ENCODE results near the gene SMS.

SMS gene

GRCh38 chrX:21972721-21973120, 32.2 kb downstream of the SMS start:
- Histone ChIP-seq H3K36me3 (ENCODE audit: control insufficient read depth in 5 of 5, insufficient read depth in 5 of 5, low read length in 5 of 5) (peaks cover 2 to 30% (median 10%) of the 10 kb centered on the region in 5 donors), H3K9me3 (ENCODE audit: control insufficient read depth in 5 of 5, low read length in 5 of 5) (no peaks in the 10 kb centered on the region), H3K9ac (ENCODE audit: low read length in 5 of 5) (no peak overlapping the region), H3K27me3 (ENCODE audit: control insufficient read depth in 5 of 5, insufficient read depth in 4 of 5, low read length in 5 of 5) (peaks cover 0 to 6% (median 4%) of the 10 kb centered on the region in 5 donors), H3K4me3 (ENCODE audit: low read depth in 1 of 5, low read length in 5 of 5) (no peak overlapping the region), H3K4me1 (ENCODE audit: control insufficient read depth in 5 of 5, insufficient read depth in 5 of 5, low read length in 5 of 5) (peaks cover 0 to 5% (median 0%) of the 10 kb centered on the region in 5 donors), H3K27ac (ENCODE audit: low read depth, low read length) (no peak overlapping the region)

GRCh38 chrX:21973321-21974010, 33.0 kb downstream of the SMS start:
- no peaks in the 10 kb centered on the region for H3K9me3 ChIP-seq (ENCODE audit: control insufficient read depth in 5 of 5, low read length in 5 of 5)
- H3K36me3 ChIP-seq (ENCODE audit: control insufficient read depth in 5 of 5, insufficient read depth in 5 of 5, low read length in 5 of 5) = peaks cover 3 to 33% (median 12%) of the 10 kb centered on the region in 5 donors
- H3K9ac ChIP-seq (ENCODE audit: low read length in 5 of 5) = no peak overlapping the region
- peaks cover 0 to 5% (median 0%) of the 10 kb centered on the region in 5 donors for H3K4me1 ChIP-seq (ENCODE audit: control insufficient read depth in 5 of 5, insufficient read depth in 5 of 5, low read length in 5 of 5)
- peaks cover 0 to 5% (median 0%) of the 10 kb centered on the region in 5 donors for H3K27me3 ChIP-seq (ENCODE audit: control insufficient read depth in 5 of 5, insufficient read depth in 4 of 5, low read length in 5 of 5)
- no peak overlapping the region for H3K4me3 ChIP-seq (ENCODE audit: low read depth in 1 of 5, low read length in 5 of 5)
- no peak overlapping the region for H3K27ac ChIP-seq (ENCODE audit: low read depth, low read length)

- Histone ChIP-seq H3K9me3 (ENCODE audit: control insufficient read depth in 5 of 5, low read length in 5 of 5) (no peaks in the 10 kb centered on the region), H3K4me3 (ENCODE audit: low read depth in 1 of 5, low read length in 5 of 5) (no peak overlapping the region), H3K27ac (ENCODE audit: low read depth, low read length) (no peak overlapping the region), H3K4me1 (ENCODE audit: control insufficient read depth in 5 of 5, insufficient read depth in 5 of 5, low read length in 5 of 5) (peaks cover 0 to 5% (median 0%) of the 10 kb centered on the region in 5 donors), H3K36me3 (ENCODE audit: control insufficient read depth in 5 of 5, insufficient read depth in 5 of 5, low read length in 5 of 5) (peaks cover 3 to 34% (median 12%) of the 10 kb centered on the region in 5 donors), H3K27me3 (ENCODE audit: control insufficient read depth in 5 of 5, insufficient read depth in 4 of 5, low read length in 5 of 5) (peaks cover 0 to 5% (median 0%) of the 10 kb centered on the region in 5 donors), H3K9ac (ENCODE audit: low read length in 5 of 5) (no peak overlapping the region)
These were observed 33.5 kb downstream of the SMS start for GRCh38 chrX:21974011-21974385.

- no peaks in the 10 kb centered on the region for H3K9me3 ChIP-seq (ENCODE audit: control insufficient read depth in 5 of 5, low read length in 5 of 5)
- no peaks in the 10 kb centered on the region for H3K27me3 ChIP-seq (ENCODE audit: control insufficient read depth in 5 of 5, insufficient read depth in 4 of 5, low read length in 5 of 5)
- peaks cover 3 to 22% (median 10%) of the 10 kb centered on the region in 5 donors for H3K36me3 ChIP-seq (ENCODE audit: control insufficient read depth in 5 of 5, insufficient read depth in 5 of 5, low read length in 5 of 5)
- H3K4me1 ChIP-seq (ENCODE audit: control insufficient read depth in 5 of 5, insufficient read depth in 5 of 5, low read length in 5 of 5) = peaks cover 0 to 5% (median 0%) of the 10 kb centered on the region in 5 donors
- H3K4me3 ChIP-seq (ENCODE audit: low read depth in 1 of 5, low read length in 5 of 5) = no peak overlapping the region
- no peak overlapping the region for H3K27ac ChIP-seq (ENCODE audit: low read depth, low read length)
- H3K9ac ChIP-seq (ENCODE audit: low read length in 5 of 5) = no peak overlapping the region
These were observed 34.7 kb downstream of the SMS start for GRCh38 chrX:21975242-21975641.

- Histone ChIP-seq H3K4me1 (ENCODE audit: control insufficient read depth in 5 of 5, insufficient read depth in 5 of 5, low read length in 5 of 5) (peaks cover 0 to 5% (median 0%) of the 10 kb centered on the region in 5 donors), H3K4me3 (ENCODE audit: low read depth in 1 of 5, low read length in 5 of 5) (no peak overlapping the region), H3K9me3 (ENCODE audit: control insufficient read depth in 5 of 5, low read length in 5 of 5) (no peaks in the 10 kb centered on the region), H3K27me3 (ENCODE audit: control insufficient read depth in 5 of 5, insufficient read depth in 4 of 5, low read length in 5 of 5) (no peaks in the 10 kb centered on the region), H3K36me3 (ENCODE audit: control insufficient read depth in 5 of 5, insufficient read depth in 5 of 5, low read length in 5 of 5) (peaks cover 3 to 22% (median 9%) of the 10 kb centered on the region in 5 donors), H3K27ac (ENCODE audit: low read depth, low read length) (no peak overlapping the region), H3K9ac (ENCODE audit: low read length in 5 of 5) (no peak overlapping the region)
These were observed 35.3 kb downstream of the SMS start for GRCh38 chrX:21975812-21976211.

GRCh38 chrX:21978346-21978745, 37.8 kb downstream of the SMS start:
- peaks cover 0 to 18% (median 7%) of the 10 kb centered on the region in 5 donors for H3K36me3 ChIP-seq (ENCODE audit: control insufficient read depth in 5 of 5, insufficient read depth in 5 of 5, low read length in 5 of 5)
- H3K4me1 ChIP-seq (ENCODE audit: control insufficient read depth in 5 of 5, insufficient read depth in 5 of 5, low read length in 5 of 5) = peaks cover 0 to 5% (median 0%) of the 10 kb centered on the region in 5 donors
- no peaks in the 10 kb centered on the region for H3K9me3 ChIP-seq (ENCODE audit: control insufficient read depth in 5 of 5, low read length in 5 of 5)

GRCh38 chrX:21982311-21982710, 41.8 kb downstream of the SMS start:
- Histone ChIP-seq H3K9ac (ENCODE audit: low read length in 5 of 5) (no peak overlapping the region), H3K36me3 (ENCODE audit: control insufficient read depth in 5 of 5, insufficient read depth in 5 of 5, low read length in 5 of 5) (peaks cover 0 to 17% (median 5%) of the 10 kb centered on the region in 5 donors), H3K27me3 (ENCODE audit: control insufficient read depth in 5 of 5, insufficient read depth in 4 of 5, low read length in 5 of 5) (peaks cover 0 to 3% (median 0%) of the 10 kb centered on the region in 5 donors), H3K4me1 (ENCODE audit: control insufficient read depth in 5 of 5, insufficient read depth in 5 of 5, low read length in 5 of 5) (no peaks in the 10 kb centered on the region), H3K9me3 (ENCODE audit: control insufficient read depth in 5 of 5, low read length in 5 of 5) (no peaks in the 10 kb centered on the region), H3K27ac (ENCODE audit: low read depth, low read length) (no peak overlapping the region), H3K4me3 (ENCODE audit: low read depth in 1 of 5, low read length in 5 of 5) (no peak overlapping the region)

More at GRCh38 chrX:21978346-21978745, 37.8 kb downstream of the SMS start:
- Histone ChIP-seq H3K27ac (ENCODE audit: low read depth, low read length) (no peak overlapping the region), H3K9ac (ENCODE audit: low read length in 5 of 5) (no peak overlapping the region), H3K4me3 (ENCODE audit: low read depth in 1 of 5, low read length in 5 of 5) (no peak overlapping the region), H3K27me3 (ENCODE audit: control insufficient read depth in 5 of 5, insufficient read depth in 4 of 5, low read length in 5 of 5) (peaks cover 0 to 3% (median 0%) of the 10 kb centered on the region in 5 donors)

GRCh38 chrX:21985332-21985777, 44.8 kb downstream of the SMS start:
- H3K4me1 ChIP-seq (ENCODE audit: control insufficient read depth in 5 of 5, insufficient read depth in 5 of 5, low read length in 5 of 5) = no peaks in the 10 kb centered on the region
- no peaks in the 10 kb centered on the region for H3K9me3 ChIP-seq (ENCODE audit: control insufficient read depth in 5 of 5, low read length in 5 of 5)
- H3K9ac ChIP-seq (ENCODE audit: low read length in 5 of 5) = no peak overlapping the region
- H3K27ac ChIP-seq (ENCODE audit: low read depth, low read length) = no peak overlapping the region
- peaks cover 0 to 3% (median 0%) of the 10 kb centered on the region in 5 donors for H3K27me3 ChIP-seq (ENCODE audit: control insufficient read depth in 5 of 5, insufficient read depth in 4 of 5, low read length in 5 of 5)
- peaks cover 0 to 28% (median 4%) of the 10 kb centered on the region in 5 donors for H3K36me3 ChIP-seq (ENCODE audit: control insufficient read depth in 5 of 5, insufficient read depth in 5 of 5, low read length in 5 of 5)
- H3K4me3 ChIP-seq (ENCODE audit: low read depth in 1 of 5, low read length in 5 of 5) = no peak overlapping the region

- H3K9ac ChIP-seq (ENCODE audit: low read length in 5 of 5) = no peak overlapping the region
- peaks cover 3 to 28% (median 4%) of the 10 kb centered on the region in 5 donors for H3K36me3 ChIP-seq (ENCODE audit: control insufficient read depth in 5 of 5, insufficient read depth in 5 of 5, low read length in 5 of 5)
- H3K27ac ChIP-seq (ENCODE audit: low read depth, low read length) = no peak overlapping the region
- no peak overlapping the region for H3K4me3 ChIP-seq (ENCODE audit: low read depth in 1 of 5, low read length in 5 of 5)
- no peaks in the 10 kb centered on the region for H3K4me1 ChIP-seq (ENCODE audit: control insufficient read depth in 5 of 5, insufficient read depth in 5 of 5, low read length in 5 of 5)
- peaks cover 0 to 3% (median 0%) of the 10 kb centered on the region in 5 donors for H3K27me3 ChIP-seq (ENCODE audit: control insufficient read depth in 5 of 5, insufficient read depth in 4 of 5, low read length in 5 of 5)
- peaks cover 0 to 3% (median 0%) of the 10 kb centered on the region in 5 donors for H3K9me3 ChIP-seq (ENCODE audit: control insufficient read depth in 5 of 5, low read length in 5 of 5)
These were observed 46.1 kb downstream of the SMS start for GRCh38 chrX:21986596-21986995.

GRCh38 chrX:21989384-21989783, 48.9 kb downstream of the SMS start:
- Histone ChIP-seq H3K36me3 (ENCODE audit: control insufficient read depth in 5 of 5, insufficient read depth in 5 of 5, low read length in 5 of 5) (peaks cover 4 to 38% (median 9%) of the 10 kb centered on the region in 5 donors), H3K27me3 (ENCODE audit: control insufficient read depth in 5 of 5, insufficient read depth in 4 of 5, low read length in 5 of 5) (no peaks in the 10 kb centered on the region), H3K4me3 (ENCODE audit: low read depth in 1 of 5, low read length in 5 of 5) (no peak overlapping the region), H3K9ac (ENCODE audit: low read length in 5 of 5) (no peak overlapping the region), H3K4me1 (ENCODE audit: control insufficient read depth in 5 of 5, insufficient read depth in 5 of 5, low read length in 5 of 5) (no peaks in the 10 kb centered on the region), H3K9me3 (ENCODE audit: control insufficient read depth in 5 of 5, low read length in 5 of 5) (peaks cover 0 to 3% (median 0%) of the 10 kb centered on the region in 5 donors), H3K27ac (ENCODE audit: low read depth, low read length) (no peak overlapping the region)

Measured in subcutaneous abdominal adipose tissue (tissue), 5 donors.